Activated CD8-positive, alpha-beta memory T cell treated with anti-CD3 and anti-CD28 coated beads, Interleukin-2, amount 50 U/mL, for 1 hour (primary cell): Measurements from ENCODE around the gene FOXL3.
"Not testable (repeated sequence)": the region's sequence is repeated elsewhere in the genome, so short reads cannot be mapped to it uniquely, and the experiment has no call there.

Experiments
- DNase-seq: peaks from one replicate; pipeline ENCODE4 v3.0.0-alpha.2; 2020; ENCODE audit errors: extremely low read depth

FOXL3 gene

GRCh38 chr7:255038-255435 lies 34.9 kb upstream of the FOXL3 start:
- DNase-seq = no peak

GRCh38 chr7:255721-256361 lies 34.1 kb upstream of the FOXL3 start:
- DNase-seq = no peak

- DNase-seq = no peak
Observed at GRCh38 chr7:256461-256940, 33.5 kb upstream of the FOXL3 start.

- DNase-seq = no peak
Observed at GRCh38 chr7:256981-257646, 32.9 kb upstream of the FOXL3 start.

- no peak for DNase-seq
Observed at GRCh38 chr7:257647-257992, 32.4 kb upstream of the FOXL3 start.

- no peak for DNase-seq
Observed at GRCh38 chr7:258476-259190, 31.3 kb upstream of the FOXL3 start.

- DNase-seq = no peak
Observed at GRCh38 chr7:259191-259505, 30.8 kb upstream of the FOXL3 start.

- no peak for DNase-seq
Observed at GRCh38 chr7:259751-260405, 30.1 kb upstream of the FOXL3 start.

GRCh38 chr7:260441-261281 lies 29.3 kb upstream of the FOXL3 start:
- no peak for DNase-seq

- no peak for DNase-seq
Observed at GRCh38 chr7:261341-262250, 28.4 kb upstream of the FOXL3 start.

GRCh38 chr7:262251-262572 lies 27.8 kb upstream of the FOXL3 start:
- DNase-seq = no peak

- DNase-seq = not testable (repeated sequence)
Observed at GRCh38 chr7:262631-263311, 27.2 kb upstream of the FOXL3 start.

- not testable (repeated sequence) for DNase-seq
Observed at GRCh38 chr7:263483-264351, 26.3 kb upstream of the FOXL3 start.

- no peak for DNase-seq
Observed at GRCh38 chr7:264541-265191, 25.3 kb upstream of the FOXL3 start.

- no peak for DNase-seq
Observed at GRCh38 chr7:265192-265997, 24.6 kb upstream of the FOXL3 start.

GRCh38 chr7:265998-266850 lies 23.7 kb upstream of the FOXL3 start:
- no peak for DNase-seq
